Stimulated activated CD4-positive, alpha-beta T cell treated with anti-CD3 and anti-CD28 coated beads, Interleukin-1b, Interleukin-23, amount 100 ng/mL, for 48 hours (primary cell): Measurements from ENCODE around the gene RTN4RL2.

Experiments
- DNase-seq: peaks from one replicate; pipeline ENCODE4 v3.0.0-alpha.2; 2020

Gene RTN4RL2

GRCh38 chr11:57463671-57464538, 3.6 kb downstream of the RTN4RL2 start:
- no peak for DNase-seq

GRCh38 chr11:57464539-57465181, 4.3 kb downstream of the RTN4RL2 start:
- DNase-seq = no peak

- no peak for DNase-seq
Observed at GRCh38 chr11:57466680-57467079, 6.4 kb downstream of the RTN4RL2 start.

DNA sequence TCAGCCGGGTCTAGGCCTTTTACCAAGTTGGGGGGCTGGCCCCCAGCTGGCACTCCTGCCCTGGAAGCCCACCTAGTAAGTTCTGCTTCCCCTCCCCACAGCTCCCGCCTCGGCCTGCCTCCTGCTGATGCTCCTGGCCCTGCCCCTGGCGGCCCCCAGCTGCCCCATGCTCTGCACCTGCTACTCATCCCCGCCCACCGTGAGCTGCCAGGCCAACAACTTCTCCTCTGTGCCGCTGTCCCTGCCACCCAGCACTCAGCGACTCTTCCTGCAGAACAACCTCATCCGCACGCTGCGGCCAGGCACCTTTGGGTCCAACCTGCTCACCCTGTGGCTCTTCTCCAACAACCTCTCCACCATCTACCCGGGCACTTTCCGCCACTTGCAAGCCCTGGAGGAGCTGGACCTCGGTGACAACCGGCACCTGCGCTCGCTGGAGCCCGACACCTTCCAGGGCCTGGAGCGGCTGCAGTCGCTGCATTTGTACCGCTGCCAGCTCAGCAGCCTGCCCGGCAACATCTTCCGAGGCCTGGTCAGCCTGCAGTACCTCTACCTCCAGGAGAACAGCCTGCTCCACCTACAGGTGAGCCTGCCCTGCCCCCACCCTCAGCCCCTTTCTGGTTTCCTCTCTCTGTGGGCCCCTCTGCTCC, 7.3 kb downstream of the RTN4RL2 start:
- no peak for DNase-seq

DNA sequence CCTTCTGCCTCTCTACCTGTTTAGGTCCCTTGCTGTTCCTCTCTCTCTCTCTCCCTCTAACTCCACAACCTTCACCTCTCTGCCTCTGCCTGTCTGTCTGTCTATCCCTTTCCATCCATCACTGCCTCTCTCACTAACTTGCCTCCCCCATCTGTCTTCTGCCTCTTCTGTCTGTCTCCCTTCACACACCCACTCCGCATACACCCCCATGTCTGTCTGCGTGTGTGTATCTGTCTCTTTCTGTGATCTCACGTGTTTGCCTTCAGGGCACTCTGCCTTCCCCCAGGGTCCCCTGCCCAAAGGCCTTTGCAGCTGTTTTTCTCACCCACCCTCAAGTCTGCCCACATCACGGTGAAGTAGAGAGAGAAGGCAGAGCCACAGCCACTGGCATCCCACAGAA, 7.9 kb downstream of the RTN4RL2 start:
- DNase-seq = no peak

GRCh38 chr11:57469268-57469667, 8.9 kb downstream of the RTN4RL2 start:
- DNase-seq = no peak

GRCh38 chr11:57471496-57471895, 11.2 kb downstream of the RTN4RL2 start:
- no peak for DNase-seq

DNA sequence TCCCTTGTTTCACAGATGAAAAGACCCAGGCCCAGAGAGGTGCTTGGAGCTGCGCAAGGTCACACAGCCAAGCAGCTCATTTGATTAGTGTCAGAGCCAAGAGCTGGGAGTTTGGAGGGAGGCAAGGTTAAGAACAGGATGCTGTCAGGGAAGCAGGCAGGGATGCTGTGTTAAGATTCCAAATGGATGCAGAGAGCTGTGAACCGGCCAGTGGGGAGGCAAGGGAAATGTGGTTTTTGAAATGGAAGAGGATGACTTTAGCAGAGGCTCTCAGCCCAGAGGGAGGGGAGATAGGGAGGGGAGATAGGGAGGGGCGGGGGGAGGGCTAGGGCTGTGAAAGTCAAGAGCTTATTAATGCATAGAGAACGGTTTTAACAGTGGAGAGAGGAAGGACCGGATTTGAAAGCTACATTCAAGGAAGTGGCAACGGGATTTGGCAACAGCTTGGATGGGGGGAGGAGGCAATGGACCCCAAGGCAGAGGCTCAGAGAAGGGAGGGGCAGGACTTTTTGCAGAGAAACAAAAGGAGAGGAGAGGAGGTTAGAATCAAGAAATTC, 13.0 kb downstream of the RTN4RL2 start:
- no peak for DNase-seq

DNA sequence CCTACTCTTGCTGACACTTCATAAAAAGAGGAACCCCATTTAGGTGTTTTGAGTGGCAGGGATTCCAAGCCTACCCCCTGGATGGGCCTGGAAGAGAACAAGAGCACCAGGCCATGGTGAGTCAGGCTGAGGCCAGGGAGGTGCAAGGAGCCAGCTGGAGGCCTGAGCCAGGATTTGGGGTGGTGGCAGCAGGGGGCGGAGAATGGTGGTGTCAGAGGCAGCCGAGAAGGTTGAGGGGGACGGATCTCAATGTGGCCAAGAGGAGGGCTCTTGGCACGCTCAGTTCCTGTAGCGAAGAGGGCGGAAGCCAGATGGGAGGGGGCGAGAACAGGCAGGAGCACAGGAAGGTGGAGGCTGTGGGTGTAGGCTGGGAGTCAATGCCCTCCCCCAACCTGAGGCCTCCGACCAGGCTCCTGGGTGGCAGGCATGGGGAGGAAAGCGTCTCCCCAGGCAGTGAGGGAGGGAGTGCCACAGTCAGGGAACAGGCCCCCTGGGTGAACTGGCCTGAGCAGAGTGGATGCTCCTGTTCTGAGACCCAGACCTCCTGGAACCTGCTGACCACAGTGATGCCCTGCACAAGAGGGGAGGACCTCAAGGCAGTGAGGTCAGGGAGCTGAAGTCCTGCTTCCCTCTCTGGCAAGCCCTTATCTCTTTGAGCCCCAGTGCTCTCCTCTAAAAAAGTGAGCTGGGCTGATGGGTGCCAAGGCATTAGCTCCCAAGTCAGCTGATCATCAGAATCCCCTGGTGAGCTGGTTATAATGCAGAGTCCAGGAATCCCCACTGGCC, 13.9 kb downstream of the RTN4RL2 start:
- DNase-seq = peak; percentile 39

DNA sequence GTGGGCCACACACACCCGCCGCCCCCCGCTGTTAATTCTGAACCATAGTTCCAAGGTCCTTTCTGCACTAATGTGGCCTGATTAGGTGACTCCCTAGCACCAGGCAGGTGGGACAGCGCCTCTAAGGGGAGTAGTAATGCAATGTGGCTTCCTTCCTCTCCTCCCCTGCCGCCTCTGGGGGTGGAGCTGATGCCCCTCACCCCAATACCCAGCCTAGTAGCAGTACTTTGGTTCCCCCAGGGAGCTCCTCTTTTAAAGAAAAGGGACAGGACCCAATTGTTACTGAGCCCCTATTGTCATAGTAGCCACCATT, 14.4 kb downstream of the RTN4RL2 start:
- no peak for DNase-seq

GRCh38 chr11:57475191-57475590, 14.9 kb downstream of the RTN4RL2 start:
- no peak for DNase-seq

DNA sequence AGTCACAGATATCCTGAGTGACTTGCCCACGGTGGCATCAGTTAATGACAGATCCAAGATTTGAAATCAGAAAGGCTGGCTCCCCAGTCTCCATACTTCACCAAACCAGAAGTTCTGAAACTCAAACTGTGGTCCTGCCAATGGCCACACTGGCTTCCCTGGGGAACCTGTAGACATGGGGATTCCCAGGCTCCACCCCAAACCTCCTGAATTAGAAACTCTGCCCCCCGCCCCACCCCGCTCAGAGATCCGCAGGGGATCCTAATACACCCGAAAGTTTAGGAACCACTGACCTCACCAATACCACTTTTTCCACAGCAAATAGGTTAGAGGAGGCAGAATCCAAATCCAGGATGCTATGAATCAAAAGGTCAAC, 15.3 kb downstream of the RTN4RL2 start:
- no peak for DNase-seq

DNA sequence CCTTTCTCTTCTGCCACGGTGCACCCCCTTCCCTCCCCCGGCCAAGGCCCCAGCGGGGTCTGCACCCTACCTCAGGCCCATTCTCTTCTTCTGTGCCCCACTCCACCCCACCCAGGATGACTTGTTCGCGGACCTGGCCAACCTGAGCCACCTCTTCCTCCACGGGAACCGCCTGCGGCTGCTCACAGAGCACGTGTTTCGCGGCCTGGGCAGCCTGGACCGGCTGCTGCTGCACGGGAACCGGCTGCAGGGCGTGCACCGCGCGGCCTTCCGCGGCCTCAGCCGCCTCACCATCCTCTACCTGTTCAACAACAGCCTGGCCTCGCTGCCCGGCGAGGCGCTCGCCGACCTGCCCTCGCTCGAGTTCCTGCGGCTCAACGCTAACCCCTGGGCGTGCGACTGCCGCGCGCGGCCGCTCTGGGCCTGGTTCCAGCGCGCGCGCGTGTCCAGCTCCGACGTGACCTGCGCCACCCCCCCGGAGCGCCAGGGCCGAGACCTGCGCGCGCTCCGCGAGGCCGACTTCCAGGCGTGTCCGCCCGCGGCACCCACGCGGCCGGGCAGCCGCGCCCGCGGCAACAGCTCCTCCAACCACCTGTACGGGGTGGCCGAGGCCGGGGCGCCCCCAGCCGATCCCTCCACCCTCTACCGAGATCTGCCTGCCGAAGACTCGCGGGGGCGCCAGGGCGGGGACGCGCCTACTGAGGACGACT, 15.9 kb downstream of the RTN4RL2 start:
- no peak for DNase-seq

GRCh38 chr11:57476757-57477506, 16.6 kb downstream of the RTN4RL2 start:
- no peak for DNase-seq

GRCh38 chr11:57477507-57478189, 17.3 kb downstream of the RTN4RL2 start:
- no peak for DNase-seq

- no peak for DNase-seq
Observed at GRCh38 chr11:57479021-57479663, 18.8 kb downstream of the RTN4RL2 start.

- no peak for DNase-seq
Observed at GRCh38 chr11:57479911-57480310, 19.6 kb downstream of the RTN4RL2 start.

- DNase-seq = peak; percentile 79
Observed at GRCh38 chr11:57480409-57481137, 20.2 kb downstream of the RTN4RL2 start.

DNA sequence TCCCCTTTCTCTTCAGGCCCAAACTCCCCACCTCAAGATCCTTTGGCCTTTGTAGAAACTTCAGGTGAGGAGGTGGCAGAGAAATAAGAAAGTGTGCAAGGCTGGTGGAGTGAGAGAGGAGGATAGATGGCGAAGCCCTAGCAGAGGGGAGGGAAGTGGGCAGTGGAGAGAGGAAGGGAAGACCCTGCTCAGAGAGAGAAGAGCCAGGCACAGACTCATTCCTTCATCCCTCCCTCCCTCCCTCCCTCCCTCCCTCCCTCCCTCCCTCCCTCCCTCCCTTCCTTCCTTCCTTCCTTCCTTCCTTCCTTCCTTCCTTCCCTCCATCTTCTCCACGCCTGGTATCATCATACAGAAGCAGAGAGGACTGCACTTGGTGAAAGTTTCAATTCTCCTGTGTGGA, 21.0 kb downstream of the RTN4RL2 start:
- DNase-seq = no peak
